Stomach (tissue), 9 donors: ENCODE results near the gene TMEM54. TPM values are rescaled to one million over a fixed set of nuclear protein-coding genes. Genes with fewer than 3 reads are reported as not detected.

Experiments used
- DNase-seq, 2 donors: peaks; one replicate each; pipeline versions ENCODE4 v3.0.0 to v3.0.0-alpha.2; 2013 to 2019
- H3K27ac ChIP-seq, 5 donors: fragments of 200-600 bp in 4 of 5; sonication (generic) in 4 of 5; one replicate each; pipeline ENCODE4 v1.5.1; 2013 to 2019; ENCODE audit warnings: mild to moderate bottlenecking in 1 of 5, moderate library complexity in 1 of 5
- H3K27me3 ChIP-seq, 3 donors: fragments of 200-600 bp; sonication (generic); one replicate each; pipeline ENCODE4 v1.5.1; 2017 to 2019; ENCODE audit warnings: mixed run types in 1 of 3
- H3K36me3 ChIP-seq, 4 donors: fragments of 200-600 bp; sonication (generic); 1 replicate in 3 of 4; 2 replicates in 1 of 4; pipeline ENCODE4 v1.5.1; 2016 to 2019
- H3K4me1 ChIP-seq, 4 donors: fragments of 200-600 bp; sonication (generic); one replicate each; pipeline ENCODE4 v1.5.1; 2016 to 2019
- H3K4me3 ChIP-seq, 4 donors: fragments of 200-600 bp; sonication (generic) in 3 of 4; one replicate each; pipeline ENCODE4 v1.5.1; 2016 to 2019; ENCODE audit warnings: mild to moderate bottlenecking in 1 of 4
- H3K9me3 ChIP-seq, 4 donors: fragments of 200-600 bp; sonication (generic); one replicate each; pipeline ENCODE4 v1.5.1; 2016 to 2019
- EP300 ChIP-seq: sonication (generic); formaldehyde crosslinking; IDR thresholded peaks from one replicate; pipeline ENCODE4 v1.6.1; 2017; ENCODE audit warnings: antibody characterized with exemption
- POLR2A ChIP-seq, 4 donors: fragments of 450-650 bp; IDR thresholded peaks; one replicate each; pipeline ENCODE4 v1.6.1; 2016; ENCODE audit warnings: antibody characterized with exemption in 4 of 4, control low read depth in 2 of 4, mild to moderate bottlenecking in 1 of 4, moderate library complexity in 1 of 4
- POLR2AphosphoS5 ChIP-seq, 3 donors: sonication (generic); formaldehyde crosslinking; IDR thresholded peaks; one replicate each; pipeline ENCODE4 v1.6.1; 2016; ENCODE audit warnings: antibody characterized with exemption in 3 of 3
- whole genome bisulfite sequencing, 5 donors: extraction: QIAGEN DNeasy Blood & Tissue Kit in 3 of 5; methylation state at CpG; one replicate each; pipeline versions ENCODE4 v1.1.5 to v1.1.7; 2013 to 2018; 5-methylcytosine and 5-hydroxymethylcytosine counted together
- intact Hi-C: fragments of 100-400 bp; cut with DNase I; formaldehyde crosslinking; loops from one replicate; pipeline ENCODE4 v1.15.1; 2023; ENCODE audit warnings: low total_unique reads
- polyA plus RNA-seq, 3 donors: library from polyadenylated mRNA; stranded (reverse); fragments of 200-250 nt; gene quantifications; one replicate each; pipeline ENCODE4 v1.2.3, GENCODE V29; 2013
- total RNA-seq, 5 donors: library from RNA; depleted of rRNA; stranded (reverse); fragments of >200 nt; gene quantifications; one replicate each; pipeline versions ENCODE4 v1.1.0 to v1.2.3, GENCODE V29; 2014 to 2016
- TF ChIP-seq, protein P1 (sequence below), 7 experiments: fragments of 450-650 bp in 4 of 7; fragments of 200-600 bp in 3 of 7; sonication (generic) in 3 of 7; IDR thresholded peaks; one replicate each; pipeline ENCODE4 v1.5.1; 2016 to 2019; ENCODE audit warnings: antibody characterized with exemption in 7 of 7, control low read depth in 2 of 7, mild to moderate bottlenecking in 1 of 7
- donor health status: healthy with polysubstance abuse.
- donor health status: Bipolar disorder and iron deficiency.
- donor health status: healthy.

The TMEM54 gene
- total and polyA plus RNA-seq, 8 donors: 34.9 to 408 (median 159) TPM

GRCh38 chr1:32869923-32870614, 31.1 kb downstream of the TMEM54 start:
- peak overlapping the region; percentile 39 to 54 (median 46) for H3K4me3 ChIP-seq
- peak overlapping the region in 1 of 5 donors; percentile 66 for H3K27ac ChIP-seq
- H3K4me1 ChIP-seq: peaks cover 12 to 45% (median 31%) of the 10 kb centered on the region in 4 donors
- no peaks in the 10 kb centered on the region for H3K9me3 ChIP-seq
- no peak for DNase-seq
- WGBS, 5 donors: 55 to 60% (median 57%) methylated on average over 13 to 16 of the region's 16 CpGs
- TF ChIP-seq POLR2A (IDR thresholded peaks at IDR 0.05) (no peak), EP300 (no peak), POLR2AphosphoS5 (IDR thresholded peaks at IDR 0.05) (no peak)
- H3K27me3 ChIP-seq: peaks cover 0 to 39% (median 24%) of the 10 kb centered on the region in 3 donors
- H3K36me3 ChIP-seq: peaks cover 0 to 15% (median 1%) of the 10 kb centered on the region in 4 donors
- intact Hi-C loops: no loop called here

- TF ChIP-seq, protein P1, sequence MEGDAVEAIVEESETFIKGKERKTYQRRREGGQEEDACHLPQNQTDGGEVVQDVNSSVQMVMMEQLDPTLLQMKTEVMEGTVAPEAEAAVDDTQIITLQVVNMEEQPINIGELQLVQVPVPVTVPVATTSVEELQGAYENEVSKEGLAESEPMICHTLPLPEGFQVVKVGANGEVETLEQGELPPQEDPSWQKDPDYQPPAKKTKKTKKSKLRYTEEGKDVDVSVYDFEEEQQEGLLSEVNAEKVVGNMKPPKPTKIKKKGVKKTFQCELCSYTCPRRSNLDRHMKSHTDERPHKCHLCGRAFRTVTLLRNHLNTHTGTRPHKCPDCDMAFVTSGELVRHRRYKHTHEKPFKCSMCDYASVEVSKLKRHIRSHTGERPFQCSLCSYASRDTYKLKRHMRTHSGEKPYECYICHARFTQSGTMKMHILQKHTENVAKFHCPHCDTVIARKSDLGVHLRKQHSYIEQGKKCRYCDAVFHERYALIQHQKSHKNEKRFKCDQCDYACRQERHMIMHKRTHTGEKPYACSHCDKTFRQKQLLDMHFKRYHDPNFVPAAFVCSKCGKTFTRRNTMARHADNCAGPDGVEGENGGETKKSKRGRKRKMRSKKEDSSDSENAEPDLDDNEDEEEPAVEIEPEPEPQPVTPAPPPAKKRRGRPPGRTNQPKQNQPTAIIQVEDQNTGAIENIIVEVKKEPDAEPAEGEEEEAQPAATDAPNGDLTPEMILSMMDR (IDR thresholded peaks at IDR 0.05): no peak
- TF ChIP-seq POLR2A (IDR thresholded peaks at IDR 0.05) (no peak), EP300 (no peak), POLR2AphosphoS5 (IDR thresholded peaks at IDR 0.05) (no peak)
- Histone ChIP-seq H3K4me1 (peaks cover 12 to 45% (median 31%) of the 10 kb centered on the region in 4 donors), H3K27ac (no peak overlapping the region), H3K36me3 (peaks cover 0 to 20% (median 8%) of the 10 kb centered on the region in 4 donors), H3K4me3 (no peak overlapping the region), H3K27me3 (peaks cover 0 to 39% (median 24%) of the 10 kb centered on the region in 3 donors), H3K9me3 (no peaks in the 10 kb centered on the region)
- no peak for DNase-seq
- WGBS, 5 donors: 89 to 97% (median 94%) methylated on average over 9 of the region's 9 CpGs
- intact Hi-C loops: no loop called here
These were observed 32.3 kb downstream of the TMEM54 start for GRCh38 chr1:32868806-32869455.

DNA sequence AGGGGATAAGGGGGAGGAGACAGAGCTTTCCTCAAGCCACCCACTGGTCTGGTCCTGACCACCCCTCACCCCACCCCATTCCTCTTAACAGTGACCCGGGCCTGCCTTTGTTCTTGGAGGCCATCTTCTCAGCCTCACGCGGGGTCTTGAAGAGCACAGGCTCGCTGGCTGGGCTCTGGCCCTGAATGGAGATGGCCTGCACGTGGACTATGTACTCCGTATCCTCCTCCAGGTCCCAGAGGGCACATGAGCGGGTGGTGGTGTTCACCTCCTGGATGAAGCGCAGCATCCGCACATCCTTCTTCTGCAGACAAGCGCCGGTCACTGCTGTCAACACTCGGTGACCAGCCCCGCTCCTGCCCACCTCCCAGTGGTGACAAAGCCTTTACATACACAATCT, 33.1 kb downstream of the TMEM54 start:
- peaks cover 0 to 27% (median 17%) of the 10 kb centered on the region in 4 donors for H3K36me3 ChIP-seq
- DNase-seq: no peak
- TF ChIP-seq, protein P1 (IDR thresholded peaks at IDR 0.05): no peak
- TF ChIP-seq EP300 (no peak), POLR2A (IDR thresholded peaks at IDR 0.05) (no peak), POLR2AphosphoS5 (IDR thresholded peaks at IDR 0.05) (no peak)
- WGBS, 5 donors: 92 to 94% (median 94%) methylated on average over 13 of the region's 13 CpGs
- H3K9me3 ChIP-seq: no peaks in the 10 kb centered on the region
- H3K27ac ChIP-seq: no peak overlapping the region
- intact Hi-C loops: no loop called here
- peaks cover 12 to 45% (median 31%) of the 10 kb centered on the region in 4 donors for H3K4me1 ChIP-seq
- no peak overlapping the region for H3K4me3 ChIP-seq
- H3K27me3 ChIP-seq: peaks cover 0 to 35% (median 24%) of the 10 kb centered on the region in 3 donors

DNA sequence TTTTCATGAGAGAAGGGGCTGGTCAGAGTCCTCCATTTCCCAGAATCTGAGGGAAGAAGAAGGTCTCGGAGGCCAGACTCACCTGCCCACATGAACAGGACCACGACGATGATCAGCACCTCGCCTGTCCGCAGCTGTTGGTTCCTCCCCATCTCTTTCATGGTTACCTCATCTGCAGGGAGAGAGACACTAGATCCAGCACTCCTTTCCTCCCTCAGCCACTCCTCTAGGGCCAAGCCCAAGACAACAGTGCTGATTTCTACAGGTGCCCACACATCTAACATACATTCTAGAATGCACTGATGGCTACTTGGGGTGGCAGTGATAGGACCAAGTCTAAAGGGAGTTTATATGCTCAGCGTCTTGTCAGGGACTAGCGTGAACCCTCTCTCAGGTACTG, 33.5 kb downstream of the TMEM54 start:
- Histone ChIP-seq H3K4me1 (peaks cover 12 to 42% (median 28%) of the 10 kb centered on the region in 4 donors), H3K27ac (no peak overlapping the region), H3K36me3 (peaks cover 0 to 31% (median 21%) of the 10 kb centered on the region in 4 donors), H3K9me3 (no peaks in the 10 kb centered on the region), H3K4me3 (no peak overlapping the region), H3K27me3 (peaks cover 0 to 31% (median 24%) of the 10 kb centered on the region in 3 donors)
- TF ChIP-seq POLR2A (IDR thresholded peaks at IDR 0.05) (no peak), EP300 (no peak), POLR2AphosphoS5 (IDR thresholded peaks at IDR 0.05) (no peak)
- TF ChIP-seq, protein P1 (IDR thresholded peaks at IDR 0.05): no peak
- 87 to 97% (median 93%) methylated on average over 7 of the region's 7 CpGs for WGBS, 5 donors
- no peak for DNase-seq
- intact Hi-C loops: no loop called here
